ENCODE measurements around the gene CREB5. TPM values are rescaled to one million over a fixed set of nuclear protein-coding genes. Genes with fewer than 3 reads are reported as not detected.

The CREB5 gene
- total RNA-seq, 4 donors from 2014 or later: 11.9 to 25.3 (median 14.4) TPM

GRCh38 chr7:28641752-28642545 lies 229.6 kb downstream of the CREB5 start:
- no peak for TF ChIP-seq CTCF (IDR thresholded peaks at IDR 0.05; ENCODE audit: low read depth)

DNA sequence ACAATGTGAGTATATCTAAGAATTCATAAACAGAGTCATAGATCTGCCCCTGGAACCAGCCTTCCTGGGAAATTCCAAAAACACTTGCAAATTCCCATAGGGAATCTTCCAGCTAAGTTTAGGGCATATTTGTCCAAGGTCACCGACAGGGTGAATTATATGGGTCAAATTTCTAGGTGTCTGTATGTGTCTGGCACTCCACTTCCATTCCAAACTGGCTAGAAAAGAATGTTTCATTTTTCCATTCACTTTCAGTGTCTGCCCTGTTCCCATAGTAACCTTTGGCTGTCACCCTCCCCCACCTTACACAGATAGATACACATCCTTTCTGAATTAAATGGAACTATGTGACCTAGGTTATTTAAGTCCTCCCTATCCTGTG lies 230.9 kb downstream of the CREB5 start:
- no peak for TF ChIP-seq CTCF (IDR thresholded peaks at IDR 0.05; ENCODE audit: low read depth)

- TF ChIP-seq CTCF (IDR thresholded peaks at IDR 0.05; ENCODE audit: low read depth): no peak
Measured at GRCh38 chr7:28643584-28644340, 231.4 kb downstream of the CREB5 start.

- TF ChIP-seq CTCF (IDR thresholded peaks at IDR 0.05; ENCODE audit: low read depth): no peak
Measured at GRCh38 chr7:28645866-28646265, 233.5 kb downstream of the CREB5 start.

DNA sequence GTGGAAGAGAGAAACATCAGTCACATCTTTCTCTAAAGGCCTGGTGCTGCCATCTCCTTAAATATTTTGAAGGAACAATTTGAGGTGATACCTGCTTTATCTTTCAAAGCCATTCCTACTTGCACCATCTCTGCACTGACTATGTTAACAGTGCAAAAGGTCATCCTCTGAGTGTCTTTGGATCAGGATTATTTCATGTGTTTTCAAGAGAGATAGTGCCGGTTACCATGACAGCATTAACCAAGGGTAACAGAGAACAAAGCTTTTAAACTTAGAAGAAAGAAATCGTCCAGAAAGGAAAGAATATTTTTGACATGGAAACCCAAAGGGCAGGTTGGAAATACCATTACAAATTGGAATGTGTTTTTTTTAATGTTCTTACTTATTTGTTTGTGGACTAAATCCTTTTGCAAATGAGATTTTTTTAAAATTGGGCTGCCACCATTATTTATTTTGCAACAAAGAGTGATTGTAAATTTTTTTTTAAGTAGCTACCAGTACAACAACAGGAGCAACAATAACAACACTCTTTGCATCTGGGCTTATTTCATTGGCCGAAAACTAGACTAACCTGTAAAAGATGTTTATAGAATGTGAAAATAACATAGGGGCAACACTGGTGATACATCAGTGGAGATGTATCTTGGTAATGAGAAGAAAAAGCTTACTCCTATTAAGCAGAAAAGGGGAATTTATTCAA lies 234.2 kb downstream of the CREB5 start:
- TF ChIP-seq CTCF (IDR thresholded peaks at IDR 0.05; ENCODE audit: low read depth): no peak

DNA sequence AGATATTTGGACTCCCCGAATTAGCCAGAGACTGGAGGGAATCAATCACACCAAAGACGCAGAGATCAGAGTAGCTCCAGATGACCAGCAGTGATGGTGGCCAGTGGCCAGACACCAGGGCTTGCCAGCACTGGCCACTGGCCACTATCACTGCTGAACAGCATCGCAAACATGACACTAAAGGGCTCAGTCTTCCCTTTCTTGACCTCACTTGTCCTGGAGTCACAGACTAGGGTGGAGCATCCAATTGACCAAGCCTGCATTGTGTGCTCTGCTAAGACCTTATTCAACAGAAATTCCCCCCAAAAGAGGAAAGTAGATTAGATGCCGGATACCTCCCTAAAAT lies 234.7 kb downstream of the CREB5 start:
- TF ChIP-seq CTCF (IDR thresholded peaks at IDR 0.05; ENCODE audit: low read depth): no peak

DNA sequence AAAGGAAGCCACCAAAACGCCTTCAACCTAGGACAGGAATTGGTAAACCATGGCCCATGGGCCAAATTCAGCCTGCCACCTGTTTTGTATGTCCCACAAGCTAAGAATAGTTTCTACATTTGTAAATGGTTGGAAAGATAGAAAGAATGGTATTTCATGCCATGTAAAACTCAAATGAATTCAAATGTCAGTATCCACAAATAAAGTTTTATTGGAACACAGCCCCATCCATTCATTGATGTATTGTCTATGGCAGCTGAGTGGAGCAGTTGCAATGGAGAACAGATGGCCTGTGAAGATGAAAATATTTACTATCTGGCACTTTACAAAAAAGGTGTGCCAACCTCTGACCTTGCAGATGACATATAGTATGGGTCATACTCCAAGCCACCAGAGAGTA lies 236.9 kb downstream of the CREB5 start:
- no peak for TF ChIP-seq CTCF (IDR thresholded peaks at IDR 0.05; ENCODE audit: low read depth)

Data from subcutaneous adipose tissue (tissue), 4 donors.